ENCODE measurements around the gene MB21D2.
"Not testable (repeated sequence)": the region's sequence is repeated elsewhere in the genome, so short reads cannot be mapped to it uniquely, and the experiment has no call there.

Gene MB21D2

GRCh38 chr3:192858849-192859585 is 58.6 kb downstream of the MB21D2 start:
- DNase-seq (ENCODE audit: low spot score) = no peak

GRCh38 chr3:192857260-192857661 is 60.4 kb downstream of the MB21D2 start:
- no peak for DNase-seq (ENCODE audit: low spot score)

- no peak for DNase-seq (ENCODE audit: low spot score)
Observed at GRCh38 chr3:192855434-192855833, 62.2 kb downstream of the MB21D2 start.

- DNase-seq (ENCODE audit: low spot score) = no peak
Observed at GRCh38 chr3:192851821-192852372, 65.8 kb downstream of the MB21D2 start.

- DNase-seq (ENCODE audit: low spot score) = no peak
Observed at GRCh38 chr3:192850451-192850981, 67.1 kb downstream of the MB21D2 start.

- DNase-seq (ENCODE audit: low spot score) = not testable (repeated sequence)
Observed at GRCh38 chr3:192849821-192850220, 67.8 kb downstream of the MB21D2 start.

- no peak for DNase-seq (ENCODE audit: low spot score)
Observed at GRCh38 chr3:192848371-192849233, 69.1 kb downstream of the MB21D2 start.

- DNase-seq (ENCODE audit: low spot score) = no peak
Observed at GRCh38 chr3:192847941-192848340, 69.7 kb downstream of the MB21D2 start.

- DNase-seq (ENCODE audit: low spot score) = no peak
Observed at GRCh38 chr3:192845526-192845855, 72.2 kb downstream of the MB21D2 start.

- no peak for DNase-seq (ENCODE audit: low spot score)
Observed at GRCh38 chr3:192844836-192845525, 72.7 kb downstream of the MB21D2 start.

- DNase-seq (ENCODE audit: low spot score) = no peak
Observed at GRCh38 chr3:192844486-192844765, 73.2 kb downstream of the MB21D2 start.

- no peak for DNase-seq (ENCODE audit: low spot score)
Observed at GRCh38 chr3:192843723-192844485, 73.8 kb downstream of the MB21D2 start.

- DNase-seq (ENCODE audit: low spot score) = no peak
Observed at GRCh38 chr3:192843119-192843518, 74.5 kb downstream of the MB21D2 start.

- no peak for DNase-seq (ENCODE audit: low spot score)
Observed at GRCh38 chr3:192842711-192843110, 74.9 kb downstream of the MB21D2 start.

- no peak for DNase-seq (ENCODE audit: low spot score)
Observed at GRCh38 chr3:192842138-192842537, 75.5 kb downstream of the MB21D2 start.

GRCh38 chr3:192841428-192841827 is 76.2 kb downstream of the MB21D2 start:
- no peak for DNase-seq (ENCODE audit: low spot score)

GRCh38 chr3:192840143-192840836 is 77.4 kb downstream of the MB21D2 start:
- no peak for DNase-seq (ENCODE audit: low spot score)

- DNase-seq (ENCODE audit: low spot score) = no peak
Observed at GRCh38 chr3:192835818-192836815, 81.5 kb downstream of the MB21D2 start.

- DNase-seq (ENCODE audit: low spot score) = no peak
Observed at GRCh38 chr3:192834428-192834827, 83.2 kb downstream of the MB21D2 start.

All from iPS-NIHi11 (cell line).